MV-4-11 (cell line): ENCODE measurements around the gene PIAS1.
"Not testable (repeated sequence)": the region's sequence is repeated elsewhere in the genome, so short reads cannot be mapped to it uniquely, and the experiment has no call there.

ENCODE experiments used
- DNase-seq: peaks from one replicate; lab custom pipeline; 2025; lab: John Stamatoyannopoulos, UW

PIAS1 gene

DNA sequence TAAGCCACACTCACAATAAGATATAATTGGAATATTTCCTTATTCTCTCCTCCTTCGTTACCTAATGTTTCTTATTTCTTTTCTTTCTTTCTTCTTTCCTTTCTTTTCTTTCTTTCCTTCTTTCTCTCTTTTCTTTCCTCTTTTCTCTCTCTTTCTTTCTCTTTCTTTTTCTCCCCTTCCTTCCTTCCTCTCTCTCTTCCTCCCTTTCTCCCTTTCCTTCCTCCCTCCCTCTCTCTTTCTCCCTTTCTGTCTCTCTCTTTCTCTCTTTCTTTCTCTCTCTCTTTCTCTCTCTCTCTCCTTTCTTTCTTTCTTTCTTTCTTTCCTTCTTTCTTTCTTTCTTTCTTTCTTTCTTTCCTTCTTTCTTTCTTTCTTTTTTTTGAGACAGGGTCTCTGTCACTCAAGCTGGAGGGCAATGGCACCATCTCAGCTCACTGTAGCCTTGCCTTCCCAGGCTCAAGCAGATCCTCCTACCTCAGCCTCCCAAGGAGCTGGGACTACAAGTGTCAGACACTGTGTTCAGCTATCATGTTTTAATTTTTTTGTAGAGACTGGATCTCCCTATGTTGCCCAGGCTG, 19.3 kb upstream of the PIAS1 start:
- DNase-seq, result no peak

DNA sequence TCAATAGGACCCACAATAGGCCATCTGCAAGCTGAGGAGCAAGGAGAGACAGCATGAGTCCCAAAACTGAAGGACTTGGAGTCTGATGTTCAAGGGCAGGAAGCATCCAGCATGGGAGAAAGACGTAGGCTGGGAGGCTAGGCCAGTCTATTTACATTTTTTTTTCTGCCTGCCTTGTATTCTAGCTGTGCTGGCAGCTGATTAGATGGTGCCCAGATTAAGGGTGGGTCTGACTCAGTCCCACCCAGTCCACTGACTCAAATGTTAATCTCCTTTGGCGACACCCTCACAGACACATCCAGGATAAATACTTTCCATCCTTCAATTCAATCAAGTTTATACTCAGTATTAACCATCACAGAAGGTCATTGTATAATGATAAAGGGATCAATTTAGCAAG, 15.9 kb upstream of the PIAS1 start:
- DNase-seq, result no peak

DNA sequence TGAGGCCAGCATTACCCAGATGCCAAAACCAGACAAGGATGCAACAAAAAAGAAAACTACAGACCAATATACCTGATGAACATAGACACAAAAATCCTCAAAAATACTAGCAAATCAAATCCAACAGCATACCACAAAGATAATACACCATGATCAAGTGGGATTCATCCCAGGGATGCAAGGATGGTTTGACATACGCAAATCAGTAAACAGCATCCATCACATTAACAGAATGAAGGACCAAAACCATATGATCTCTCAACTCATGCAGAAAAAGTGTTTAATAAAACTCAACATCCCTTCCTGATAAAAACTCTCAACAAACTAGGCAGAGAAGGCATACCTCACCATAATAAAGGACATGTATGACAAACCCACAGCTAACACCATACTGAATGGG, 14.0 kb upstream of the PIAS1 start:
- no peak for DNase-seq

DNA sequence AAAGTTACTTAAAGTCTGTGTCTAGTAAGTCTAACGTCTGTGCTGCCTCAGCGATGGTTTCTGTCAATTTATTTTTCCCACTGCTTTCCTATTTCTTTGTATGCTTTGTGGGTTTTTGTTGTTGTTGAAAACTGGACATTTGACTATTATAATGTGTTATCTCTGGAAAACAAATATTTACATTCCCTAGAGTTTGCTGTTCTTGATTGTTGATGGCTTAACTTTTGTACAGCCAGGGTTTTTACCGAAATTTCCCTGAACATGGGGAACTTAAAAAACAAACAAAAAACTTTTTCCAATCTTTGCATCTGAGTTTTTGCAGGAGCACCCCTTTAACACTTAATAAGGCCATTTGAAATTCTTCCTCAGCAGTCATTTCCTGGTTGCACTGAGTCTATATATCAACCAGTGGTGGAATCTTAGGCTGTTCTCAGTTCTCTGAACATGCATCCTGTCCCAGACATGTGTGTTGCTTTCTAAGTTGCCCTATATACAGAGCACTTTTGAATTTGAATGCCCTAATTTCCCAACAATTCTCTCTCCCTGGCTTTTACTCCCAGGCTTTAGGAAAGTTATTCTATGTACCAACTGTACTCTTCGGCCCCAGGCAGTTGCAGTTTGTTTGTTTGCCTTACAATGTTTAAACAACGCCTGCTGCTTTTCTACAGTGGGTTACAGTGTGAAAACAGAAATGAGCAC, 11.8 kb upstream of the PIAS1 start:
- DNase-seq, result no peak

DNA sequence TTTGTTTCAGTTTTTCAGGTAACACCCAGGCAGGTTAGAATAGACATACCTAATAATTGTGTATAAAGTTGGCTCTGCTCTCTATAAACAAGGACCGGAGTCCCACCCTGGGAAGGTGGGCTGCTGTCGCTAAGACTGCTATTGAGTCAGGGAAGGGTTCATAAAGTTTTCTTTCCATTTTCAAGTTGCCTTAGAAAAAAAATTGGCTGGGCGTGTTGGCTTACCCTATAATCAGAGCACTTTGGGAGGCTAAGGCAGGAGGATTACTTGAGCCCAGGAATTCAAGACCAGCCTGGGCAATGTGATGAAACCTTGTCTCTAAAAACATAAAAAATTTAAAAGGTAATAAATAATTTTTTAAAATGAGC, 11.3 kb upstream of the PIAS1 start:
- no peak for DNase-seq

DNA sequence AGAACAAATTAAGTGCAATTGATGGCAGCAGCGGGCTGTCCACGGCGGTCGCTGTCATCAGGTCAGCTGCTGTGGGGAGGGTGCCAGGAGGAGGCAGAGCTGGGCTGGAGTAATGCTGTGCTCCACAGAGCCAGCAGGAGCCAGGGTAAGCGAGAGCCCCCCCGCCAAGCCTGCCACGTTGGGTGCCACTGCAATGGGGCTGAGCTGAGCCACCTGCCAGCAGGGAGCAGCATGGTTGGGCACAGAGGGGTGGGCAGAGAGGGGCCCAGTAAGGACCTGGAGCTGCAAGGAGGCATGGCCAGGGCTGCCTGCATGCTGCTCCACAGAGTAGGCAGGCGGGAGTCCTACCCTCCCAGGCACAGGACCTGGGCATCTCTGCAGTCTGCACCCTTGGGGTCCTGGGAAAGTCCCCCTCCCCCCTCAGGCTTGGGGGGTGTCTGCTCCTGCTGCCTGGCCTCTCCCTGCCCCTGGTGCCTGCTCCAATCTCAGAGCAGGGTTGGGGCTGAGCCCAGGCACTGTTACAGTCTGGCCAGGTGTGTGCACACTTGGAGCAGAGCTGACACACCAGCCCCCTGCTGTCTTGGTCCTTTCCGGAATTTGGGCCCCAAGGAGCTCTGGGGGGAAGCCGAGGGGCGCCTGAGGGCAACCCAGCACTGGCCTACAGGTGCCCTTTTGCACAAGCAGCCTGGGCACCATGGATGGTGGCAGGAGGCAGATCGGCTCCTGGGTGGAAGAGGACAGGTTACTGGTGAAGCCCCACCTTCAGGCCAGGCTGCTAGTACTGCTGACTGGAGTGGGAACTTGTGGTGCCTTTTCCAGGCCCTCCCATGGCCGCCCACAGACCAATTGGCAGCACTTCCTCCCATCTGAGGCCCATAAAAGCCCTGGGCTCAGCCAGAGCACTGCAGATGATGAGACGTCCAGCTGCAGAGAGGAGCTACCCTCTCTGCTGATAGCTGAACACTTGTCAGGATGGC, 8.5 kb upstream of the PIAS1 start:
- no peak for DNase-seq

DNA sequence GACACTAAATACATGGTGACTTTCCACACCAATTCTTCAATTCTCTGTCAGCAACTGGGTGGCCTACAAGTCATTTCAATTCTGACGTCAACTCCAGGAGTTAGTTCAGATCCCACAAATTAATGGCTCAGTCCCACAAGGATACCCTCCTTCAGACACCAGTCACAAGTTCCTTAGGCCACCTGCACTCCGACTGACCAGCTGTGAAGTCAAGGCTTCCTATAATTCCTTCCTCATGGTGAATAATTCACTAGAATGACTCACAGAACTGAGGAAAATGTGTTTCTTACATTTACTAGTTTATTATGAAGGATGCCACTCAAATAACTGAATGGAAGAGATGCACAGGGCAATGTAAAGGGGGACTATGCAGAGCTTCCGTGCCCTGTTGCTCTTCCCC, 6.3 kb upstream of the PIAS1 start:
- DNase-seq, result no peak

DNA sequence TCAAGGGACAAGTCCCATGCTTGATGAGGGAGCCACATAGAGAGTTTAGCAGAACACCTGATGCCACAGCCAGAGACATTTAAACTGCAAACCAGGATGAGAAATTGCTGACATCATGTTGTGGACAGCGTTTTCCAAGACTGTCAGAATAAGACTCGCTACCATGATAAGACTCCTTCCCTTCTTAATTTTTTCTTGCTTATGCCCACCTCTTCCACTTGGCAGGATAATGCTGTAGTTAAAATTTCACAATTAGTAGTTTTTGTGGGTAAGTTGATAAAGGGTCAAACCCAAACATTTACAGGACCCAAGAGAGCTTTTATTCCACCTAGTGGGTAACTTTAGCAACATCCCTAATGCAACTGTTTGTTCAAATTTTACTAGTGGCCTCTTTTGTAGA, 3.0 kb upstream of the PIAS1 start:
- peak; percentile 33 for DNase-seq

DNA sequence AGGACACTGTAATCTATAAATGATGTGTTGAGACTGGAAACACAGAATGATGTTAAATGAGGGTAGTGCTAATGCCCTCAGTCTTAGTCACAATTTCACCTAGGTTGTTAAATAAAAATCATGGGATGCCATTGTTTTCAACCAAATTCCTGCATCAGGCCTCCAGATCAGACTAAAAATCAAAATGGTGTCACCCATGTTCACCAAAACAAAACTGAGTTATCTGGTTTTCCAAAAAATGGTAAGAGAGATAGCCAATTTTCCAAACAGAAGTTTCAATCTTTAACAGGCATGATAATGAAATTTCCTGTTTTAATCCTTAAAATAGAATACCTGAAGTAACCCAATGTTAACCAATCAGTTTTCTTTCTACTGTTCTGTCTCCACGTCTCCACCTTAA, 2.2 kb upstream of the PIAS1 start:
- DNase-seq, result no peak

DNA sequence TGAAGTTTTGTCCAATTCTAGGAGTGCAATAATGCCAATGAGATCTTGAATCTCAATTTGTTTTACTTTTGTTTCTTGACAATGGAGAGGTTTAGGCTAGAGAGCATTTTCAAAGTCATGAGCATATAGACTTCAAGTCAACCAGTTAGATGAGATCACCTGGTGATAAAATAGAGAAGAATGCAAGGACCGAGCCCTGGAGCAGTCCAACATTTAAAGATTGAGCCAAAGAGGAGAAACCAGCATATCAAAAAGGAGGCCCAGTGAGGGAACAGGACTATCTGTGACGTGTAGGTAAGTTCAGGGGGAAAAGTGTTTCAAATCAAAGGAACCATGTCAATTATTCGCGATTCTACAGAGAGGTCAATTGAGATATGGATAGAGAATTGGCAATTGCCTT, 1.7 kb upstream of the PIAS1 start:
- no peak for DNase-seq

DNA sequence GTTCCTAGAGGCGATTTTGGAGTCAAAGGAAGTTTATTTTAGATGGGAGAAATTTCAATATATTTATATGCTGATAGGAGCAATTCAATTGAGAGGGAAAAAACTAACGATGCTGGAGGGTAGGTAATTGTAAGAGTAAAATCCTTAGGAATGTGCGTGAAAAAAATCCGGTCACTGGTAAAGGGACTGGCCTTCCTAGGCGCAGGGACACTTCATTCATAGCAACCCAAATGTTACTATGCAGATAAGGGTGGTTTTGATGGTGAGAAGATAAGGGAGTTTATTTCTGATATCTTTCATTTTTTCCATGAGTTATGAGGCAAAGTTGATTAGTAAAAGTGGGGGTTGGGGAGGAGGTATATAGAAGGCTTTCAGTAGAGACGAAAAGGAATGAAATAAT, 1.1 kb upstream of the PIAS1 start:
- DNase-seq, result no peak

DNA sequence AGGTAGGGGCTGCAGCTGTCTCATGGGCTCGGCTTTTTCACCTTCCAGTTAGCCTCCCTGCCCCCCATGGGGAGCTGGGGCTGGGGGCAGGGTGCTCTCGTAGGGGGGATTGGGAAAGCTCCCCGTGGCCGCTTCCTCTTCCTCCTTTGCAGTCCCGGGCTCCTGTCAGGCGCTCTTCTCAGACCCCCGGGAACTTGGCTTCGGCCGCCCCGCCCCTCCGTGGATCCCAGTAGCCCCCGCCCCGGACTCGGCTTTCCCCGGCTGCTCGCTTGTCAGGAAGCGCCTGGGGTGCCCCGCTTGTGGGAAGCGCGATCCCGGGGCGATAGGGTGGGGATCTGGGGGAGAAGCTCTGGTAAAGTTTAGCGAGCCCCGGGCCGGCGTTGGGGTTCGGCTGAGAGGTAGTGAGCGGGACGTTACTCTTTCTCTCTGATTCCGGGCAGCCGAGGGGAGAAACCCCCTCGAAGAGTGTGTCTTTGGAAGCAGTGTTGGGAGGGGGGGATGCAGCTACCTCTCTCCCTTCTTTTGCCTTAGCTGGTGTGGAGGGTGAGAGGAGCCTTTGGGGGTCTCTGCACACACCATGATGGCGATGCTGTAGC, 611 bp downstream of the PIAS1 start:
- DNase-seq, result peak; percentile 51

DNA sequence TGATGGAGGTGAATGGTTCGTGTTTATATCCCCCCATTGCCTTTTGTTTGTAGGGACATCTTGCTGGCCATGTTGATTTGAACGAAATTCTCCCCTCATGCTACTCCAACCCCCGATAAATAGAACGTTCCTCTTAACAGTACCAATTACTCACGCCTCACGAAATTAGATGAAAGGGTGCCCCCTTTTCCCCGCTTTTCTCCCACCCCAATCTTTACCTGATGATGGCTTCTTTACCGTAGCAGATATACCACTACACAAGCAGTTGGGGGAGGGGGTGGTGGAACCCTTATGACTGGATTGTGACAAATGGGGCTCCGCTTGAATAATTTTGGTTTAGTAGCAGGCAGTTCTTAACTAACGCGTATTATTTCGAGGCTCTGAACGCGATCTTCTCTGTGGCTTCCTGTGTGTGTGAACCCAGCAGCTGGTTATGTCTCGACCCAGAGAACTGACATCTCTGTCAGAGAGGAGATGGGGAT, 1.1 kb downstream of the PIAS1 start:
- peak; percentile 28 for DNase-seq

DNA sequence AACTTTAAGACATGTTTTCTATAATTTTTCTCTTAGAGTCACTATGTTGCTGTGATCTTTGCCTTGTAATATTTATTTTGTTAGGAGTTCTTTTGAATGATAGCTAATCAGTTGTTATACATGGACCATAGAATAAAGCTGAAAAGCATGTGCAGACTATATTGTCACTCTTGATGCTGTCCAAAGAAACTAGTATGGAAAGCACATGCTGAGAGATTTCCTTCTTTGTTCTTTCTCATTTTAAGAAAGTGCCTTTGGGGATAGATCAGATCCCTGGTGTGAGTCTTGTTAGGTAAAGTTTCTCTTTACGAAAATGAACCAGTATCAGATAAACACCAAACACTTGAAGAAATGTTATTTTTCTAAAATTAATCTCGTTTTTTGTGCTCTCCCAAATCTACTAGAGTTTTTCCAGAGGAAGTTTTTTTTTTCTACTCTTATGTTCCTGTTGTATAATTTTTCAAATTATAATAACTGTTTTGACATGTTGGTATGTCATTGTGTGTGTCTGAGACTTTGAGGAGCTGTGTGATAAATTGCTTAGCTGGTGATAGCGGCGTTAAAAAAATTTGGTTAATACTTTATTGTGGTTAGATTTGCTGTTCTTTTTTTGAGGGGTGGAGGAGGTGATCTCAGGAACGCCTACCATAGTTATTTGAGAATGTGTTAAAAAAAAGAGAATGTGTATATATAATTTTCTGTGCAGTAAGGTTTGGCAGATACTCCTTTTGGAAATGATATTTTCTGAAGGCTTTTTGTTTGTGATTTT, 2.2 kb downstream of the PIAS1 start:
- DNase-seq, result no peak

DNA sequence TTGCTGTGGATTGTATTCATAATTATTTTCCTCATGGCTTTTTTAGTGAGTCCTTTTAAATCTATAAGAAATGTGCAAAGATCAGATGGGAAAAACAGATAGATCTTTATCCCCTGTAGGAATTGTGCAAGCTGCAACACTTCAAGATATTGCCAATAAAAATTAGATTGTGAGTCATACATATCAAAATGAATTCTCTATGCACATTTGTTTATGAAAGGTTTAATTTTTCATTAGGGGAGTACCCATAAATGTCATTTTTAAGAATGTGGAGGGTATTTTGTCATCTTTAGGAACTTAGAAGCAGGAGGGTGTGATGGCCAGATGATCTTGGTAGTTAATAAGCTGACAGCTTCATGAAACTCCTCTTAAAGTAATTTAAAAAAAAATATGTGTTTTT, 2.9 kb downstream of the PIAS1 start:
- no peak for DNase-seq

DNA sequence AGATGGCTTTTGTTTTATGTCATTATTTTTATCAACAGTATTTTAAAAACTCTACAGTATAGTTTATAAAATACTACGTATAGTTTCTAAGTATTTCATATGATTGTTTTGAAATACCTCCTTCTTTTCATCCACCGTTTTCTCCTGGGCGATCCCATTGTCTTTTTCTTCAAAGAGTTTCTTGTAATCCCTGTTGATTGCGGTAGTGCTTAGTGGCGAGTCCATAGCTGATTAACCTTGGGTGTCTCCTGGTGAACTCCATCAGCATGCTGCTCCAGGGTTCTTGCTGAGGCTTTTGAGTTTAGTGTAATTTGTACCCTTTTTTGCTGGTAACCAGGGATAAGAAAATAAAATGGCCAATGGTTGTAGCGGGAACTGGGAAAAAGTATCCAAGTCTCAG, 3.6 kb downstream of the PIAS1 start:
- no peak for DNase-seq

DNA sequence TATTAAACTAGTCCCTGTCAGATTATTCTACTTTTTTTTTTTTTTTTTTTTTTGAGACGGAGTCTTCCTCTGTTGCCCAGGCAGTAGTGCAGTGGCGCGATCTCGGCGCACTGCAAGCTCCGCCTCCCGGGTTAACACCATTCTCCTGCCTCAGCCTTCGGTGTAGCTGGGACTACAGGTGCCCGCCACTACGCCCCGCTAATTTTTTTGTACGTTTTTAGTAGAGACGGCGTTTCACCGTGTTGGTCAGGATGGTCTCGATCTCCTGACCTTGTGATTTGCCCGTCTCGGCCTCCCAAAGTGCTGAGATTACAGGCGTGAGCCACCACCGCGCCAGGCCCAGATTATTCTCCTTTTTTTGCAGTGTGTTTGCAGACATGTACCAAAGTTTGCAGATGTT, 4.9 kb downstream of the PIAS1 start:
- DNase-seq, result not testable (repeated sequence)

DNA sequence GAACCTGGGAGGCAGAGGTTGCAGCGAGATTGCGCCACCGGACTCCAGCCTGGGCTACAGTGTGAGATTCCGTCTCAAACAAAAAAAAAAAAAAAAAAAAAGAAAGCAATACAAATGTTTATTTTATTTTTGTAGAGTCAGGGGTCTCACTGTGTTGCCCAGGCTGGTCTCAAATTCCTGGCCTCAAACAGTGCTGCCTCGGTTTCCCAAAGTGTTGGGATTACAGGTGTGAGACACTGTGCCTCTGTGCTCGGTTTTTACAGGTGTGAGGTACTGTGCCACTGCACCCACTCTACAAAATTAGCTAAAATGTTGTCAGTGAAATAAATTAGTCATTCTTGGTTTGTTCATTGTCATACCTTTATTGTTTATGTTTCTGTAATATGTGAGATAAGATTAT, 5.5 kb downstream of the PIAS1 start:
- DNase-seq, result no peak

DNA sequence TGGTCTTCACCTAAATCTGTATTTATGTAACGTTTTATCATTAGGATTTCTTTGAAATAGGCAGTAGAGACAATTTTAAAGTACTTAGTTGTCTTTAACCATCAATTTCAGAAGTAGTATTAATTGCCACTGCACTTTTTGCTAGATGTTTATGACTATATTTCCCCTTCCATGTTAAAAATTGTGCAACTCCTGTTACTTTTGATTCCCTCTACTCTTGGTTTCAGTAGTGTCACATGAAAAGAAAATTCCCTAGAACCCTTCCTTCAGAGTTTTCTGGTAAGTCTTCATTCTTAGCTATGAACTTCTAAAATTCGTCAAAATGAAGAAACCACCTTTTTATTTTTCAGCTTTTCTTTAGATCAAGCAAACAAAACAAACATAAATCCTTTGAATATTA, 7.1 kb downstream of the PIAS1 start:
- DNase-seq, result no peak

DNA sequence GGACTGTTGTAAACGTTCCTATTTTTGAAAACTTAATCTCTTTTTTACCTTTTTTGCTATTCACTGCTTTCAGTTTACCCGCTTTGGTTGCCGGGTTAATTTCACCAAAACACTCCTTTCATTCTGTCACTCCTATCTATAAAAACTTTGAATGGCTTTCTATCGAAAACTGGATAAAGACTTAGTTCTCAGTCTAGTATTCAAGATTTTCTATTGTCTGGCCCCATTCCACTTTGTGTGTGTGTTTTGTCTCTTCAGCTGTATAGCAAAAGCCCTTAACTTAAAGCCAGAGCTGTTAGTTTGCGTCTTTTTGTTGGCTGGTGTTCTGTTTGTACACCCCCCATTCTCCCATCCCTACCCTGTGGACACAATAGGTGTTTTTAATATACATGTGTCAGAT, 7.5 kb downstream of the PIAS1 start:
- no peak for DNase-seq

DNA sequence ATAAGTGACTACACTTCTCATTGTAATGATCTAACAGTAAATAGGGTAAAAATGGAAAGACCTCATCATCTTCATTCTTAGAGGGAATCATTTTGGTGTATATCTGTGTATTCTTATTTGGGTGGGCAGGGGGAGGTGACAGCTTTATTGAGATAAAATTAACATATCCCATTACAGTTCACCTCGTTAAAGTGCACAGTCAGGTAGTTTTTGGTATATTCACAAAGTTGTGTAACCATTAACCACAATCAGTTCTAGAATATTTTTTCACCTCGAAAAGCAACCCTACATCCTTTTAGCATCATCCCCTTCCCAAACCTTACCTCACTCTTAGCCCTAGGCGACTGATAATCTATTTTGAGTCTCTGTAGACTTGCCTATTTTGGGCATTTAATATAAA, 8.1 kb downstream of the PIAS1 start:
- no peak for DNase-seq

DNA sequence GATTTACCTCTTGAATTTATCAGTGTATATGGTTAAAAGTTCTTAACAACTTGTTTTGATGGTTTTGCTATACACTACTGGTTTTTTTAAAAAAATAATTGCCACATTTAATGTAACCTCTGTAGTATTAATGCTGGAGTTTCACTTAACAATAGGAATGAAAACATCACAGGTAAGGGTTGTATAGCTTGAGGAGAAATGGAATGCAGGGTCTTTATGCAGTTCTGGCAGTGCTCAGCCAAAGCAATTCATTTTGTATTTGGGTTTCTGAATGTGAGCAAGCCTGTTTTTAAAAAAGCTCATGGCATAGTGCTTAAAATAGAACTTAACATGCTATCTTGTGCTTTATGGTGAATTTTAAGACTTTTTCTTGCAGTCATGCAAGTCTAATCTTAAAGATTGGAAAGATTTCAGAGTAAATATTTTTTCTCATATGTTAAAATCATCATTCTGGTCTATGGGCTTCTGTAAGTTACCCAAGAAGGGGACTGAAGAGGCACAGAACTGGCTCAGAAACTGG, 8.9 kb downstream of the PIAS1 start:
- DNase-seq, result no peak
